Stimulated activated naive CD8-positive, alpha-beta T cell treated with anti-CD3 and anti-CD28 coated beads, Interleukin-15, Interleukin-2, amounts not matched to agents 100 U/mL and 50 U/mL, for 24 hours (primary cell): ENCODE results near the gene RPS6KB2.

Experiments
- ATAC-seq: fragments of 150-1000 bp; cut with Tn5 transposase; one replicate; pipeline ENCODE4 v1.10.0; 2021
- DNase-seq: peaks from one replicate; pipeline ENCODE4 v3.0.0; 2021

The RPS6KB2 gene

GRCh38 chr11:67428052-67429001, at the start of gene RPS6KB2:
Gene RPS6KB2 (plus strand): TSS chr11:67428494. CDS start chr11:67428546, 52 bp downstream.
- ATAC-seq (peak; percentile 91), DNase-seq (peak; percentile 100)

GRCh38 chr11:67378544-67378943, 49.8 kb upstream of the RPS6KB2 start:
- DNase-seq (no peak), ATAC-seq (no peak)

- ATAC-seq (peak; percentile 38), DNase-seq (no peak)
Observed at GRCh38 chr11:67379061-67380058, 48.9 kb upstream of the RPS6KB2 start.

- ATAC-seq (no peak), DNase-seq (no peak)
Observed at GRCh38 chr11:67381244-67381972, 46.9 kb upstream of the RPS6KB2 start.

- ATAC-seq = peak; percentile 89
Observed at GRCh38 chr11:67382276-67383136, 45.8 kb upstream of the RPS6KB2 start.

GRCh38 chr11:67384851-67385366, 43.4 kb upstream of the RPS6KB2 start:
- no peak for ATAC-seq

More at GRCh38 chr11:67382276-67383136, 45.8 kb upstream of the RPS6KB2 start:
- peak; percentile 87 for DNase-seq

GRCh38 chr11:67387069-67387468, 41.2 kb upstream of the RPS6KB2 start:
- DNase-seq (no peak), ATAC-seq (no peak)

More at GRCh38 chr11:67384851-67385366, 43.4 kb upstream of the RPS6KB2 start:
- DNase-seq = no peak

- ATAC-seq (no peak), DNase-seq (no peak)
Observed at GRCh38 chr11:67387518-67387917, 40.8 kb upstream of the RPS6KB2 start.

- ATAC-seq (no peak), DNase-seq (peak; percentile 74)
Observed at GRCh38 chr11:67389477-67389876, 38.8 kb upstream of the RPS6KB2 start.

- DNase-seq (no peak), ATAC-seq (no peak)
Observed at GRCh38 chr11:67390947-67391303, 37.4 kb upstream of the RPS6KB2 start.

- DNase-seq = peak; percentile 95
- ATAC-seq = peak; percentile 70
Observed at GRCh38 chr11:67391304-67392182, 36.8 kb upstream of the RPS6KB2 start, which contains the start of gene RAD9A. Gene RAD9A (plus strand): TSS chr11:67391986. CDS start chr11:67392045, 59 bp downstream.

GRCh38 chr11:67392183-67392715, 36.0 kb upstream of the RPS6KB2 start:
- ATAC-seq (no peak), DNase-seq (peak; percentile 34)

GRCh38 chr11:67393437-67393836, 34.9 kb upstream of the RPS6KB2 start:
- ATAC-seq (no peak), DNase-seq (peak; percentile 4)

- peak; percentile 5 for DNase-seq
Observed at GRCh38 chr11:67393990-67394389, 34.3 kb upstream of the RPS6KB2 start.

GRCh38 chr11:67395555-67396258, 32.6 kb upstream of the RPS6KB2 start:
- DNase-seq = no peak
- ATAC-seq = no peak

More at GRCh38 chr11:67393990-67394389, 34.3 kb upstream of the RPS6KB2 start:
- no peak for ATAC-seq

- no peak for DNase-seq
- ATAC-seq = no peak
Observed at GRCh38 chr11:67396259-67396581, 32.1 kb upstream of the RPS6KB2 start.

- no peak for ATAC-seq
Observed at GRCh38 chr11:67396587-67397389, 31.5 kb upstream of the RPS6KB2 start.

GRCh38 chr11:67397536-67397935, 30.8 kb upstream of the RPS6KB2 start:
- ATAC-seq = no peak

More at GRCh38 chr11:67396587-67397389, 31.5 kb upstream of the RPS6KB2 start:
- no peak for DNase-seq

More at GRCh38 chr11:67397536-67397935, 30.8 kb upstream of the RPS6KB2 start:
- no peak for DNase-seq
